Stimulated activated naive CD4-positive, alpha-beta T cell treated with Interleukin-2 at 50 U/mL for 16 hours (primary cell): ENCODE measurements around the gene DYNLL1.
A peak's percentile ranks its signal among the peaks of the same experiment; 100 is the strongest.
"Not testable (repeated sequence)": the region's sequence is repeated elsewhere in the genome, so short reads cannot be mapped to it uniquely, and the experiment has no call there.

Experiments used
- DNase-seq: peaks from one replicate; lab custom pipeline; 2025; lab: John Stamatoyannopoulos, UW

Gene DYNLL1

GRCh38 chr12:120474616-120474960 is 21.3 kb upstream of the DYNLL1 start:
- no peak for DNase-seq

- no peak for DNase-seq
These were observed 20.3 kb upstream of the DYNLL1 start for GRCh38 chr12:120475643-120476042.

GRCh38 chr12:120479458-120479857 is 16.5 kb upstream of the DYNLL1 start:
- no peak for DNase-seq

GRCh38 chr12:120480211-120480610 is 15.7 kb upstream of the DYNLL1 start:
- DNase-seq: no peak

DNA sequence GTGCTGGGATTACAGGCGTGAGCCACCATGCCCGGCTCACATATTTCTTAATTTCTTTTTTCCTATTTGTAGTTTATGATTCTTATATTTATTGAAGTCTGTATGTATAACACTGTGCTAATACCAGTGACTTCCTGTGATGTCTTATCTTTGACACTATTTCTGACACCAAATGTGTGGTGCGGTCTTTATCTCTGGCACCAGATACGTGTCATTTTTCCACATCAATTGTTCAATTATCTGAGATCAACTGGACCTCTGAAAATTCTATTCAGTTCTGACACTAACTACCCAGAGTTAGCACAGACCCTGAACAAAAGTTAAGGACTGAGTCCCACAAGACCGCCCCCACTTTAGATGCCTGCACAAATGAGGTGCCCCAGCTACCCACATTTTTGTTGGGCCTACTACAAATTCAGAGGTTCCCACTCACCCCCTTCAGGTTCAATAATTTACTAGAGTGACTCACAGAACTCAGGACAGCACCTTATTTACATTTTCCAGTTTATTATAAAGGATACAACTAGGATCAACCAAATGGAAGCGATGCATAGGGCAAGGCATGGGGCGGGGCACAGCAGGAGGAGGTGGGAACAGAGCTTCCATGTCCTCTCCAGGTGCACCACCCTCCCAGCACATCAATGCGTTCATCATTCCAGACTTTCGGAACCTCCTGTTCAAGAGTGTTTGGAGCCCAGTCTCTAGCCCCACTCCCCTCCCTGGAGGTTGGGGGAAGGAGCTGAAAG is 14.7 kb upstream of the DYNLL1 start:
- no peak for DNase-seq

- no peak for DNase-seq
These were observed 12.3 kb upstream of the DYNLL1 start for GRCh38 chr12:120483621-120484020.

DNA sequence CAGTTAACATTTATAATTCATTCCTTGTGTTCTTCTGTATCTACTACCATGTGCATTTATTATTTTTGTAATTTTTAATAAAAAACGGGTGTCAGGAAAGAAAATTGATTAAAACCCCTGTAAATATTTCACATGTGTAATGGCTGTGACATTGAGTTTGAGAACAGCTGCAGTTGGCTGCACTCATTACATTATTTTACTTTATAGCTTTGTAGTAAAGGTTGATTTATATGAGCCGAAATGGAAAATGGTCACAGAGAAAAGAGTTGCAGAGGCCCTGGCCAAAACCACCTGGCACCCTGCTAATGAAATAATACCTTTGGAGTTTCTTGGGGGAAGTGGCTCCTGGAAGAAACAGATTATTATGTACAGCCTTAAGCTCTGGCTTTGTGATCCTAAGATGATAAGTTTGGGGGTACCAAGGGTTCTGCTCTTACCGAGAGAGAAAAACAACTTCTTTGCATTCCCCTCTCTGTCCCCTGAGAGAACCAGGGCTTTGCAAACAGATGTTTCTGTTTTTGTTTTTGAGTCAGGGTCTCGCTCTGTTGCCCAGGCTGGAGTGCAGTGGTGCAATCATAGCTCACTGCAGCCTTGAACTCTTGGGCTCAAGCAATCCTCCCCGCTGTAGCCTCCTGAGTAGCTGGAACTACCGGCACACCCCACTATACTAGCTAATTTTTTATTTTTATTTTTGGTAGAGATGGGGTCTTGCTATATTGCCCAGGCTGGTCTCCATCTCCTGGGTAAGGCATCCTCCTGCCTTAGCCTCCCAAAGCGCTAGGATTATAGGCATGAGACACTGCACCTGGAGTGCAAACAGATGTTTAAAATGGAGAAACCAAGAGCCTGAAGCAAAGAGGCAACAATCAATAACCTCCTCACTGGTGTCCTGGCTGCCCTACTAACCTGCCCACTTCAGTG is 9.7 kb upstream of the DYNLL1 start:
- DNase-seq: no peak

- DNase-seq: not testable (repeated sequence)
These were observed 8.4 kb upstream of the DYNLL1 start for GRCh38 chr12:120487552-120487951.

GRCh38 chr12:120488057-120488640 is 7.8 kb upstream of the DYNLL1 start:
- DNase-seq: no peak

- DNase-seq: no peak
These were observed 6.9 kb upstream of the DYNLL1 start for GRCh38 chr12:120489018-120489417.

GRCh38 chr12:120490325-120490724 is 5.6 kb upstream of the DYNLL1 start:
- no peak for DNase-seq

DNA sequence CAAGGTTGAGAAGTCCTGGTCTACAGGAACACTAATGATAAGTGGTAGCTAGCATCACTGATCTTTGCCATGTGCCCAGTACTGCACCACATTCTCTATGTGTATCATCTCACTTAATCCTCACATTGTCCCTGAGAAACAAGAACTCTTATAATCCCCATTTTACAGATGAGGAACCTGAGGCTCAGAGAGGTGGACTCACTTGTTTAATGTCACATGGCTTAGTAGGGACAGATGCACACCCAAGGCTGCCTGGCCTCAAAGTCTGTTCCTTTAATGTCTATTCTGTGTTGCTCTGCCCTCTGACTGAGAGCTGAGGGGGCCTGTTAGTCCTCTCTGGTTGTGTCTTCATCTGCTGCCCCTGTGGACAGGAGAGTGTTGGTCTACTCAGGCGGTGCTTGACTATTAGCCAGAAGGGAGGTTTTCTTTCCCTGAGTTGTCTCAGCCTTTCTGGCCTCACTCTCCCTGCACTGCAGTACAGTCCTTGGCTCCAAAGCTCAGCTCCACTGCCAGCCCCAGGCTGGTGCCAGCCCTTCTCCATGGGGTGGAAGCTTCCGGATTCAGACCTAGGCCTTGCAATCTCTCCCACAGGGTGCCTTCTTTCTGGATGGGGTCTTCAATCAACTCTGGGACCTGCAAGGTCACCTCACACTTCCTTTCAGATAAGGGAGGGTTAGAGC is 4.9 kb upstream of the DYNLL1 start:
- DNase-seq: no peak

DNA sequence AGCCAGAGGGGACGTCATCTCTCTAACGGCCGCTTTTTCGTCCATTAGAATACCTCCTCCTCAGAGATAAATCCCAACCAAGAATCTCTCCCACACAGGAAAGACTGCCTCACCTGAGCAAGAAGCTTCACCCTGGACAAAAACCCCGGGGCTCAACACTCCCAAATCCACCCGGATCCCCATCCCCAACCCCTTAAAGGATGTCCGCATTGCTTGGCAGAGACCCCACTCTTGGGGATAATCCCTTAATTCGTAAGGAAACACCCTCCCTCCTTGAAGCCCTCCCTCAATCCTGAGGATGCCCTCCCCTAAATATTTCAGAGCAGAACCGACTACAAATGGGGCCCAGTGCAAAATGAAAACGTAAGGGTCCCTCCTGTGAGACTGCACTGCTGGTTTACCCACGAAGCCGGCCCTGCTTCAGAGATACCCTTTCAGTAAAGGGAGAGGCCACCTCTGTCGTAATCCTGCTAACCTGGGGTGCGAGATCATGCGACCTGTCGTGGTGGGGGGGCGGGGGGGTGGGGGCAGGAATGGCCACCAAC is 655 bp upstream of the DYNLL1 start:
- no peak for DNase-seq

DNA sequence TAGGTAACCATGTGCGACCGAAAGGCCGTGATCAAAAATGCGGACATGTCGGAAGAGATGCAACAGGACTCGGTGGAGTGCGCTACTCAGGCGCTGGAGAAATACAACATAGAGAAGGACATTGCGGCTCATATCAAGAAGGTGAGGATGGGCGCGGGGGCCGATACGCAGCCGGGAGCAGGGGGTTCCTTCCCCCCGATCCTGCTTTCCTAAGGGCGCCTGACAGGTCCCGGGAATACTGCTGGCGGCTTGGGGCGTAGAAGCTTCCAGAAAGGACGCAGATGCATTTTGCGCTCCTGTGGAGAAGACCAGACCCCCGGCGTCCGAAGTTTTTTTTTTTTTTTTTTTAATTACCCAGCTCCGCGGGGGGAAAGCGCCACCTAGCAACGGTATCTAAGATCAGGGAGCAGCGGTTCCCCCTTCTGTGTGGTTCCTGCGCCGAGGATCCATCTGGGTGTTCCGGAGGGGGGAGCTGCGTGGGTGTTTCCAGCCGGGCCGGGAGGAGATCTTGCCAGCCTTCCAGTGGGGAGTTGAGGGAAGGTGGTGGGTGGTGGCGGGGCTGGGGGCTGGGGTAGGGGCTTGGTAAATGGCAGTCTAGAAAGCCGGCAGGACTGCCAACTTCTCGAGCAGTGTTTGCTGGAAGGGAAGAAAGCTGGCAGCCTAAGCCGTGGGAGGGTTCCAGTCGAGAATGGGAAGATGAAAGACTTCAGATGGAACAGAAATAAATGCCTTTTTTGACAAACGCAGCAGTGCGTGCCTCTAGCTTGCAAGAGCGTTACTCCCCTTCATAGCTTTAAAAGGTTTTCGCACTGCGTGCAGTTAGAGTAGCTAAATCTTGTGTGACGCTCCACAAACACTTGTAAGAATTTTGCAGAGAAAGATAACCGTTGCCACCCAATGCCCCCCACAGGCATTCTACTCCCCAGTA is 764 bp downstream of the DYNLL1 start:
- DNase-seq: peak; percentile 42

GRCh38 chr12:120497524-120498150 is 1.7 kb downstream of the DYNLL1 start:
- DNase-seq: no peak

DNA sequence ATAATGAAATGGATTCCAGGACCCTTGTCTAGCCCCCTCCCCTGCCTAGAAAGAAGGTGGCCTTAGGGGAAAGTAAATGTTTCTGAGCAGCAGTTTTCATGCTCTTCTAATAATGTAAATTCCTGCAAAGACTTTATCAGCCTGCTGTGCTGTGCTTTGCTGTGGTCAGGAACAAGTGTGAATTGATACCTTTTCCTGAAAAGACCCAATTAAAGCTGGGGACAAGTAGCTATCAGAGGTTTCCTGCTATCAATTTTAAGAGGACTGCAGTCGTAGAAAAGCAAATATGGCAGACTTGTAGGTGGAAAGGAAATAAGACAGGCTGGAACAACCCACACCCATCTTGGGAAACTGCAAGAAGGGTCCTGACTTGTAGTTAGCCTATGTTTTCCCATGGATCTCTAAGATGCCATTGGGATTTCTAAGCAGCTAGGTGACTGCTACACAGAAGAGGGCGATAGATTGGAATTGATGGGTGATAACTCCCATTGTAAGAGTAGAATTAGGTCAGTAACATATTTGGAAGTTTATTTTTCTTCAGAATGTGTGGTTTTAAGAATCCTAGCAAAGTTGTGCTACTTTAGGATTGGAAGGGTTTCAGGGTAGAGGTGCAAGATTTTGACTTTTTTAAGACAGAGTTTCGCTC is 3.1 kb downstream of the DYNLL1 start:
- DNase-seq: no peak

DNA sequence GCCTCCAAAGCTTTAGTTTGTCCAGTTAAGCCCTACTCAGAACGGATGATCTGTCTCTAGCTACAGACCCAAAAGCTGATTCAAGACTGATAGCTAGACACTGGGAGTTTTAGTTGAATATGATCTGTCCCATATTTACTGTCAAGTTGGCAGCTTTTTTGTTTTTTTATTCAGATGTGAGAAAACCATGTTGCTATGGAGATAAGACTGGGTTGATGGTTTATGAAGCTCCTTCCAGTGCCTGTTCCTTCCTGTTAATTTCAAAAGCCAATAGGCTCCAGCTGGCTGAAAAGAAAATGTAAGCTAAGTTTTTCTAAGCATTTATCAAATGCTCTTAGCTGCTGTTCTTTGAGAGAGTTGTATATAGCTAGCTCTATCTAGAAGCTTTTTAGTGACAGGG is 4.7 kb downstream of the DYNLL1 start:
- DNase-seq: no peak

- DNase-seq: no peak
These were observed 8.7 kb downstream of the DYNLL1 start for GRCh38 chr12:120504587-120504986.

GRCh38 chr12:120508537-120508936 is 12.6 kb downstream of the DYNLL1 start:
- no peak for DNase-seq

DNA sequence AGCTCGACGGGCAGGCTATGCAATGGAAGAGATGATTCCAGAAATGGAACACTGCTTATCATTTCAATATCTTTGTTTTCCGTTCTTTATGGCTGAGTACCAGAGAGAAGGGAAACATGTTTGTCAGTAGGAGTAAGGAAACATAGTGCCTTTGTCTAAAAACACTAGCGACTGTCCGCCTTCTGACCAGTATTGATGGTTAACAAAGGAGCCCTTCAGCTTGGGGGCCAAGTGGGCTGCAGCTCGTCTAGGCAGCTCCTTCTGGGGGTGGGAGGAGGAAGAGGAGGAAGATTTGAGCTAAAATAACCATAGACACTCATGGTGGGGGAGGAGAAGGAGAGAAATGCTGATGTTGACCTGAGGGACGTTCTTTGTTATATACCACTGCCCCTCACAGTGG is 18.1 kb downstream of the DYNLL1 start:
- DNase-seq: no peak
